Activated T-helper 9 cell treated with anti-CD3 and anti-CD28 coated beads, Interleukin-2, amount 50 U/mL, for 16 hours (primary cell): Measurements from ENCODE around the gene FRAS1.
"Not testable (repeated sequence)": the region's sequence is repeated elsewhere in the genome, so short reads cannot be mapped to it uniquely, and the experiment has no call there.

Experiments
- DNase-seq: peaks from one replicate; pipeline ENCODE4 v3.0.0-alpha.2; 2020; ENCODE audit warnings: low read depth

Gene FRAS1

DNA sequence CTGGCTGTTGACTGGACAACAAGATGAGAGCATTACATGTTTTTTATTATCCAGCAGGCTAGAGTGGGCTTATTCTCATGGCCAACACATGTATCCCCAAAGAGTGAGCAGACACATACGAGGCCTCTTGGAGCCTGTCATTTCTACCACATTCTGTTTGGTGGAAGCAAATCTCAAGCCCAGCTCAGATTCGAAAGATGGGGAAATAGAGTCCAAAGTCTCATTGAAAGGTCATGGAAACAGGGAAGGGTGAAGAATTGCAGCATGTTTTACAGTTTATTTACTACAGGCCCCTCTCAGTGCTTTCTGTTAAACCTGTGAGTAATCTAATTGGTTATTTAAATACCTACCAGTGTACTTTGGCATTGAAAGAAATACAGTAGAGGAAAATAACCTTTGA, 108.6 kb downstream of the FRAS1 start:
- DNase-seq = no peak

DNA sequence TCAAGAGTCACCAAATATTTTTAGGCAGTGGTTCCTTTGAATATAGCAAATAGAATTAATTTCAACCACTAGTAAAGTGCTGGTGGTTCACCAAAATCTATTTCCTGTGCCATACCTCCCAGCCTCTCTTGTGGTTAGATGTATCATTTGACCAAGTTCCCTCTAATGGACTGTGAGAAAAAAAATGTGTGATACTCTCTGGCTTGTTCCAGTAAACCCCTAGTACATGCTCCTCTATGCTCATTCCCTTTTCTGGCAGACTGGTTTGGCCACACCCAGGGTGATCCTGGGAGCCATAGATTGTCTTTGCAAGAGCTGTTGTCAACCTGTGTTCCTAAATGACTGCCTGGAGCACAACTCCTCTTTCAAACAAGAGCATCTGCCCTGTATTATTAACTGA, 109.5 kb downstream of the FRAS1 start:
- no peak for DNase-seq

GRCh38 chr4:78167510-78167909, 110.4 kb downstream of the FRAS1 start:
- no peak for DNase-seq

GRCh38 chr4:78168029-78168428, 110.9 kb downstream of the FRAS1 start:
- no peak for DNase-seq

DNA sequence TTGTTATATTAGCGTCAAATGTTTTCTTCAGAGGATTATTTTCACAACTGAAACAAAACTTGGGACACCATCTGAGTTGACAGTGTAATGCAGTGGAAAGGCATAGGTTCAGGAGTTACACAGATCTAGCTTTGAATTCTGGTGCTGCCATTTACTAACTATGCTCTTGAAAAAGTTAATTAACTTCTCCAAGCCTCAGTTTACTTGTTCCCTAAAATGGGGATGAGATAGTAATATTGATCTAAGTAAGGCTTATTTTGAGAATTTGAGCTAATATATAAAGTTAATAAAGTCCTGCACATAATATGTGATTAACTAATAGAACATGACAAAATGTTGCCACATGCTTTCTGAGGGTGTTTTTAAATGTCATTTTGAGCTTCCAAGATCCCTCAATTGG, 112.6 kb downstream of the FRAS1 start:
- no peak for DNase-seq

DNA sequence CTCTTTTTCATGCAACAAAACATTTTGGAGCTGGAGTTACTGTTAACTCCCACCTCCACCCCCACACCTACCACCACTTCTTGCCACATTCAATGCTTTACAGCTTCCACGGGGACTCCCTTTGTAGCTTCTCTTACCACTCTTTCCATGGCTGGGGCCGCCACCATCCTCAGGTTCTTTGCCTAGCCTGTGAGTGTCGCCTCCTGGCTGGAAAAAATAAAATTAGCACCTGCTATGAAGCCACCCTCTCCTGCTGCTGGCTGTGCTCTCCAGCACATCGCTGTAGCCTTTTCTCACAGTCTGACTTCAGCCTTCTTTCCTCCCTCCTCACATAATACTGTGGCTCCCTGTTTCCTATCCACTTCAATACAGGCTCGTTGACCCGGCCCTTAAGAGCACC, 114.4 kb downstream of the FRAS1 start:
- DNase-seq = no peak

- no peak for DNase-seq
Observed at GRCh38 chr4:78174891-78175290, 117.8 kb downstream of the FRAS1 start.

GRCh38 chr4:78179196-78179595, 122.1 kb downstream of the FRAS1 start:
- DNase-seq = no peak

DNA sequence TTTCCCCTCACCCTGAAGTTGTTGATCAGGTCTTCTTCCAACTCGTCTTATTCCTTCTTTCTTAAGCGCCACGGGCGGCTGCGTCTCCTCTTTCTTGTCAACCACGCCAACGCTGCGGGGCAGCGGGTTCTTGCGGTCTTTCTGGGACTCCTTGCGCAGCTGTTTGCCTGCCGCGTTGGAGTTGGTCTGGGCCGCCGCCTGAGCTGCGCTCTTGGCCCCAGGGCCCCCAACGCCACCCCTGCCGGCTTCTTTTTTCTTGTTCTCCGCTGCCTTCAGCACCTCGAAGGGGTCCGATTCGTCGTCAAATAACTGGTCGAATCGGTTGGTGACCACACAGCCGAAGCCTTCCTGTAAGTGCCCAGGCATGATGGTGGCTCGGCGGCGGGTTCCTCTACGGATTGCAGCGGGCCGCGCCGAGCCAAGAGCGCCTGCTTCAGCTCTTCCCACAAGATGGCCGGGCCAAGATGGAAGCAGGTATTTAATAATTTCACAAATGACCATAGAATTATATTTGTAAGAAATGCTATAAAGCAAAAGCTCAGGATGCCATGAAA, 124.6 kb downstream of the FRAS1 start:
- DNase-seq = not testable (repeated sequence)

- DNase-seq = no peak
Observed at GRCh38 chr4:78184584-78184983, 127.5 kb downstream of the FRAS1 start.

DNA sequence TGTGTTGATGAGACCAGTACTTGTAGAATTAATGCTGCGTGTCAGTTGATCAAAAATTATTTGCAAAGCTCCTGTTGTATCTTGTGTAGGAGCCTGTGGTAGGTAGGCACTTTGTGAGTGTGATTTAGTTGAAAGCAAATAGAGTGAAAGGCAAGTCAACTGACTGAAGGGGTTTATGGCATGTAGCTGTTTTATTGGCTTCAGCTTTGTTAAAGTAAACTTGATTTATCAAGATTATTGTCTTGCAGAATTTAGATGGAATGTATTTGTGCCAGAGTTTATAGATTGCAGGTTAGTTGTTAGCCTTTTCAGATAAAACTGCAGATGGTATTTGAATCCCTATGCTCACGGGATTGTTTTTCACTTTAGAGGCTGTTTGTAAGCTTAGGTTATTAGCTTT, 128.0 kb downstream of the FRAS1 start:
- DNase-seq = no peak

- no peak for DNase-seq
Observed at GRCh38 chr4:78186597-78187543, 129.7 kb downstream of the FRAS1 start.

DNA sequence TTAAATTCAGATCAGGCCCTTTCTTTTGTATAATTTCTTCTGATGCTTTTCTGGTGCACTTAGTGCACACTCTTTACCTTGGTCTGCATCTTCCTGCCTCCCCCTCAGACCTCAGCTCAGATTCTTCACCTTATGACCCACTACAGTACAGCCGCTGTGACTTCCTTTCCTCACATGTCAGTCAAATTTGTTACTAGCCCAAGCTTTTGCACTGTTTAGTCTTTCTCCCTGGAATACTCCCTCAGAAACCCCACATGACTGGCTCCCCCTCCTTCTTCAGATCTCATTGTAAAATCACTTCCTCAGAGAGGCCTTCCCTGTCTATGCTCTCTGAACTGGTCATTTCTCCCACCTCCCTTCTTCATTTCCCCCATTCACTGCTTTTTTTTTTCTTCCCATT, 132.9 kb downstream of the FRAS1 start:
- no peak for DNase-seq

DNA sequence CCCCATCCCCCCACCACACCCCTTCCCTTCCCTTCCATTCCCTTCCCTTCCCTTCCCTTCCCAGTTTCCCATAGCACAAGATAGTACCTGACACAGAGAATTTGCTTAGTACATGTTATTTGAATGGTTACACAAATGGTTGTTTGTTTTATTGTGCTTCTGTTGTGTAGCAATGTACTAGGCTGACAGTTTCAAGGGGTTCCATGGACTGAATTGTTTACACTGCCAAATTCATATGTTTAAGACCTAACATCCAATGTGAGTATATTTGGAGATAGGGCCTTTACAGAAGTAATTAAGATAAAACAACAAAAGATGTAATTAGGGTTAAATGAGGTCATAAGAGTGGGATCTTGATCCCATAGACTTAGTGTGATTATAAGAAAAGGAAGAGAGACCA, 133.5 kb downstream of the FRAS1 start:
- no peak for DNase-seq

- DNase-seq = no peak
Observed at GRCh38 chr4:78197947-78198346, 140.8 kb downstream of the FRAS1 start.

DNA sequence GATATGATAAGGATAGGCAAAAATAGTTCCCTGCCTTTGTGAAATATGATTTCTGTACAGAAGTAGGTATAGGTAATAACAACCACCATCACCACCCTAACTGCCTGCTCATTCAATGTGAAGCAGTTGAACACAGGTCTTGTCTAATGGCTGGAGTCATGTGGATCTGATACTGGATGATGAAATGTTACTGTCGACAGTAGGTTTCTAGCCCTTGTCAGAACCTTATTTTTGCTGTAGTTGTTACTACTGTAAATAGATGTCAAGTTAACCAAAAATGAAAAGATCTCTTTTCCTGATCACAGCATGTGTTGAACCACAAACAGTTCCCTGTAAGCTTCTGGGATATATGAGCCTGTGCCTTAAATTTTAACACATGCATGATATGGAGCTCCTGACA, 142.9 kb downstream of the FRAS1 start:
- no peak for DNase-seq

DNA sequence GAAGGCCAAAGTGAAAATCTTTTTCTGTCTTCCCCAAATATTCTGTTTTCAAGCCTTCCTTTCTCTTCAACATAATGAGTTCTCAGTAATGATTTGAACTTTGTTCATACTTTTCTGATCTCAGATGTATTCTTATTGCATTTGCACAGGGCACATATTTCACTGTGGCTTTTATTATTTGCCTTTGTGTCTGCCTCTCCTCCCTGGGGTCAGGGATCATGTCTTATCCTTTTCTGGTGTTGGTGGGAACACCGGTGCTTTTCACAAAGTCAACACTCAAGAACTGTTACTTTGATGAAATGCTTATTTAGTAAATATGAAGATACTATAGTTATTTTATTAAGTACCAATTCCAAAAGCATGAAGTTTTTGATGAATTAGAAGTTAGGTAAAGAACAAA, 143.8 kb downstream of the FRAS1 start:
- no peak for DNase-seq

GRCh38 chr4:78204176-78204575, 147.1 kb downstream of the FRAS1 start:
- DNase-seq = no peak

DNA sequence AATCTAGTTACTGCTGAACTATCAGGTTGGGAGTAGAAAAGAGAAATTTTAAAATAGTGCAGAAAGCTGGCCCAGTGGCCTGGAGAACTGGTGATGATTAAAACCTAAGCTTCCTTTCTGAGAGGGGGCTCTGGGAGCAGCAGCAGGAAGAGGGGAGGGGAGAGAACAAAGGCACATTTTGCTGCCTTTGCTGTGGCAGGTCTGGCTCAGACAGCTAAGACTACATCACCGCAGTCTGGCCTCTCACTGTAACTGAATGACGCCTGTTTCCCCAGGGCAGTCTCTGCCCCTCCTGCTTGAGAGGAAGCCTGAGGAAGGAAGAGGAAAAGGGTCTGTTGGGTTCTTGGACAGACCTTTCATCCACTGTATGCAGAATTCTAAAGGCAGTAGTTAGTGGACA, 148.5 kb downstream of the FRAS1 start:
- DNase-seq = no peak

- no peak for DNase-seq
Observed at GRCh38 chr4:78207541-78207940, 150.4 kb downstream of the FRAS1 start.

- no peak for DNase-seq
Observed at GRCh38 chr4:78207951-78208350, 150.8 kb downstream of the FRAS1 start.

GRCh38 chr4:78208896-78209295, 151.8 kb downstream of the FRAS1 start:
- DNase-seq = not testable (repeated sequence)

DNA sequence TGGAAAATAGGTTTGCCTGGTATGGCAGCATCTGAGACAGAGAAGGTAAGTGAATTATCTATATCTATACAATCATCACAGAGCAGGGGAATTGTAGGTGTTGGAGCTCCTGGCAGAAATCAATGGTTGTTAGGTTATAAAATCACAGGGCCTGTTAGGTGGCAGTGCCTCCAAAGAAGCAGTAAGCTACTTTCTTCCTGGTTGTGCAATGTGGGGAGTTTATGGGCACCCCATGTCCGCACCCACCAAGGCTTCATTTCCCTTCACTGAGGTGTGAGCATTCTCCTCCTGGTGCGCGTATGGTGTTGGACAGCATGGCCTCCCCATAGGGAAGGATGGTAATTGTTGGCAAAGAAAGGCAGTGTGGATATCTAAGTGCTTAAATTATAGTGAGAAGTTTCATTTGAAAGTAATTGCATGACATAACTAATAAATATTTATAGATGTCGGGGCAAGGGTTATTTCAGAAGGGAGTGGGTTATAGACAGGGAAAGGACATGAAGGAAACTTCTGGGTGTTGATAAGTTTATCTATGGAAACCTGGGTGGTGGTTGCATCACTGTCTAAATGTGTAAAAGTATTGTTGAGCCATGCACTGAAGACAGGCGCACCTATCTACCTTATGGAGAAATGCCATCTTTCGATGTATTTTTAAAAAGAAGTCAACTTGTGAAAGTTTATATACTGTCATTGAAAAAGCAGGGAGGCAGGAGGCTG, 153.7 kb downstream of the FRAS1 start:
- DNase-seq = no peak
